ENCODE results near the gene FMO4. TPM values are rescaled to one million over a fixed set of nuclear protein-coding genes. Genes with fewer than 3 reads are reported as not detected.

The FMO4 gene
- total RNA-seq, 1 experiment from 2014 or later, result 2.5 TPM

GRCh38 chr1:171344473-171344820 lies 30.5 kb downstream of the FMO4 start:
- no peak for TF ChIP-seq CTCF (IDR thresholded peaks at IDR 0.05; ENCODE audit: unreplicated experiment)
- no peak overlapping the region for H3K27ac Mint-ChIP-seq (ENCODE audit: unreplicated experiment)
- intact Hi-C loops (cut with micrococcal nuclease; ENCODE audit: unreplicated experiment), result no loop called here
- no peaks in the 10 kb centered on the region for H3K27me3 Mint-ChIP-seq (ENCODE audit: unreplicated experiment)
- H3K9me3 Mint-ChIP-seq (ENCODE audit: low read depth, unreplicated experiment), result no peaks in the 10 kb centered on the region
- no peaks in the 10 kb centered on the region for H3K4me1 Mint-ChIP-seq (ENCODE audit: low read depth, unreplicated experiment)
- CTCF ChIA-PET, result no interaction called here
- no peak overlapping the region for H3K4me3 Mint-ChIP-seq (ENCODE audit: low read depth, unreplicated experiment)
- no TSS peak for BruUV-seq (replicated peaks)
- DNase-seq, result no peak
- no peaks in the 10 kb centered on the region for H3K36me3 Mint-ChIP-seq (ENCODE audit: insufficient read depth, unreplicated experiment)

GRCh38 chr1:171345536-171345935 lies 31.6 kb downstream of the FMO4 start:
- H3K36me3 Mint-ChIP-seq (ENCODE audit: insufficient read depth, unreplicated experiment), result no peaks in the 10 kb centered on the region
- intact Hi-C loops (cut with micrococcal nuclease; ENCODE audit: unreplicated experiment), result no loop called here
- H3K27me3 Mint-ChIP-seq (ENCODE audit: unreplicated experiment), result no peaks in the 10 kb centered on the region
- H3K9me3 Mint-ChIP-seq (ENCODE audit: low read depth, unreplicated experiment), result no peaks in the 10 kb centered on the region
- no peaks in the 10 kb centered on the region for H3K4me1 Mint-ChIP-seq (ENCODE audit: low read depth, unreplicated experiment)
- no peak overlapping the region for H3K4me3 Mint-ChIP-seq (ENCODE audit: low read depth, unreplicated experiment)
- BruUV-seq (replicated peaks), result no TSS peak
- no peak for DNase-seq
- CTCF ChIA-PET, result no interaction called here
- no peak for TF ChIP-seq CTCF (IDR thresholded peaks at IDR 0.05; ENCODE audit: unreplicated experiment)
- no peak overlapping the region for H3K27ac Mint-ChIP-seq (ENCODE audit: unreplicated experiment)

GRCh38 chr1:171346881-171347280 lies 32.9 kb downstream of the FMO4 start:
- CTCF ChIA-PET, result no interaction called here
- BruUV-seq (replicated peaks), result no TSS peak
- no peak for DNase-seq
- Mint-ChIP-seq H3K27ac (ENCODE audit: unreplicated experiment) (no peak overlapping the region), H3K9me3 (ENCODE audit: low read depth, unreplicated experiment) (no peaks in the 10 kb centered on the region), H3K27me3 (ENCODE audit: unreplicated experiment) (no peaks in the 10 kb centered on the region), H3K4me1 (ENCODE audit: low read depth, unreplicated experiment) (no peaks in the 10 kb centered on the region), H3K36me3 (ENCODE audit: insufficient read depth, unreplicated experiment) (no peaks in the 10 kb centered on the region), H3K4me3 (ENCODE audit: low read depth, unreplicated experiment) (no peak overlapping the region)
- TF ChIP-seq CTCF (IDR thresholded peaks at IDR 0.05; ENCODE audit: unreplicated experiment), result no peak
- intact Hi-C loops (cut with micrococcal nuclease; ENCODE audit: unreplicated experiment), result no loop called here

GRCh38 chr1:171350594-171350993 lies 36.6 kb downstream of the FMO4 start:
- BruUV-seq (replicated peaks), result no TSS peak
- H3K27ac Mint-ChIP-seq (ENCODE audit: unreplicated experiment), result no peak overlapping the region
- H3K27me3 Mint-ChIP-seq (ENCODE audit: unreplicated experiment), result no peaks in the 10 kb centered on the region
- H3K4me1 Mint-ChIP-seq (ENCODE audit: low read depth, unreplicated experiment), result no peaks in the 10 kb centered on the region
- intact Hi-C loops (cut with micrococcal nuclease; ENCODE audit: unreplicated experiment), result no loop called here
- CTCF ChIA-PET, result no interaction called here
- no peak for DNase-seq
- no peaks in the 10 kb centered on the region for H3K9me3 Mint-ChIP-seq (ENCODE audit: low read depth, unreplicated experiment)
- no peak for TF ChIP-seq CTCF (IDR thresholded peaks at IDR 0.05; ENCODE audit: unreplicated experiment)
- H3K36me3 Mint-ChIP-seq (ENCODE audit: insufficient read depth, unreplicated experiment), result no peaks in the 10 kb centered on the region
- H3K4me3 Mint-ChIP-seq (ENCODE audit: low read depth, unreplicated experiment), result no peak overlapping the region

GRCh38 chr1:171351961-171352360 lies 38.0 kb downstream of the FMO4 start:
- Mint-ChIP-seq H3K4me1 (ENCODE audit: low read depth, unreplicated experiment) (no peaks in the 10 kb centered on the region), H3K27ac (ENCODE audit: unreplicated experiment) (no peak overlapping the region), H3K4me3 (ENCODE audit: low read depth, unreplicated experiment) (no peak overlapping the region), H3K36me3 (ENCODE audit: insufficient read depth, unreplicated experiment) (no peaks in the 10 kb centered on the region), H3K27me3 (ENCODE audit: unreplicated experiment) (no peaks in the 10 kb centered on the region), H3K9me3 (ENCODE audit: low read depth, unreplicated experiment) (no peaks in the 10 kb centered on the region)
- intact Hi-C loops (cut with micrococcal nuclease; ENCODE audit: unreplicated experiment), result no loop called here
- BruUV-seq (replicated peaks), result no TSS peak
- no peak for TF ChIP-seq CTCF (IDR thresholded peaks at IDR 0.05; ENCODE audit: unreplicated experiment)
- CTCF ChIA-PET, result no interaction called here
- no peak for DNase-seq
